Adipocyte (in vitro differentiated cells): Measurements from ENCODE around the gene HMGN1.

ENCODE experiments used
- DNase-seq: peaks from one replicate; pipeline ENCODE4 v3.0.0-alpha.2; 2015; ENCODE audit warnings: low read depth
- H3K27me3 ChIP-seq: replicated peaks from 2 replicates; pipeline ENCODE4 v1.7.0; 2013; ENCODE audit warnings: mild to moderate bottlenecking, low read length, moderate library complexity; ENCODE audit not compliant: control insufficient read depth, insufficient read depth
- H3K36me3 ChIP-seq: 2 replicates; pipeline ENCODE4 v1.7.0; 2013; ENCODE audit warnings: low read length, mild to moderate bottlenecking, moderate library complexity; ENCODE audit not compliant: control insufficient read depth, insufficient read depth, severe bottlenecking
- H3K4me1 ChIP-seq: 2 replicates; pipeline ENCODE4 v1.7.0; 2013; ENCODE audit warnings: mild to moderate bottlenecking, low read length, moderate library complexity; ENCODE audit not compliant: control insufficient read depth, insufficient read depth
- H3K4me3 ChIP-seq: 2 replicates; pipeline ENCODE4 v1.7.0; 2013; ENCODE audit warnings: mild to moderate bottlenecking, low read length, moderate library complexity
- H3K9ac ChIP-seq: 2 replicates; pipeline ENCODE4 v1.7.0; 2013; ENCODE audit warnings: mild to moderate bottlenecking, low read length, moderate library complexity
- H3K9me3 ChIP-seq: 2 replicates; pipeline ENCODE4 v1.7.0; 2013; ENCODE audit warnings: mild to moderate bottlenecking, low read length, moderate library complexity; ENCODE audit not compliant: control insufficient read depth

HMGN1 gene

DNA sequence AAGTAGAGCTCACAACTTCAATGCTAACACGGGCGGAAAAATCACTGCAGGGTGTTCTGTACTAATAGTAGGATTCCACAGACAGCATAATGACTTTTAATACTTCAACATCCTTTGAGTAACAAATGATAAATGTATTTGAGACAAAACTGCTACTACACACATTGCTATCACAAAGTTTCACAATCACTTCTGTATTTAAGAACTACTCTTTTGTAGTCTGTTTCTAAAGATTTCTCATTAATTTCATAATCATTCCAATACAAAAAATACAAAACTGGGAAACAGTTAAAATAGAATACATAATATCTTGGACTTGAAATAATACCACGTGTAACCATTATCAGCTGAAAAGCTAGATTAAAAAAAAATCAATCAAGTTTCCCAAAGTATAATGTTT lies 2.7 kb downstream of the HMGN1 start:
- no peaks in the 10 kb centered on the region for H3K9me3 ChIP-seq
- peaks cover 22% of the 10 kb centered on the region for H3K4me1 ChIP-seq
- peak; percentile 24 for DNase-seq
- no peak overlapping the region for H3K9ac ChIP-seq
- H3K36me3 ChIP-seq: peaks cover 45% of the 10 kb centered on the region
- H3K27me3 ChIP-seq: no peaks in the 10 kb centered on the region
- H3K4me3 ChIP-seq: peak overlapping the region; percentile 96

DNA sequence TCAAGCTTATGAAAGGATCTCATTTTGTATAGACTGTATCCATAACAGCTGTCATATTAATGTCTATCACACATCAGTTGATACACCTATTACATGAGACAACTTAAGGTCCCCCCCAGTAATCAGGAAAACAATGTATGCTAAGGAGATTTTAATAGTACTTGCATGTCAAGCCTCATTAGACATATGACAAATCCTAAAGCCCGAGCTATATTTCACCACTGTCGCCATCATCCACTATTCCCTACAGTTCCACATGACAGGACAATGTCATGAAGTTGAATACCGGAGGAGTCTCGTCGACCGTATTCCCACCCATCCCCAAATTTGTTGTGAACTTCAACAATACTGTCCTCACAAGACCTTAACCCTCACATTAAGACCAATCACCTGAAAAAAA lies 3.4 kb downstream of the HMGN1 start:
- Histone ChIP-seq H3K9ac (no peak overlapping the region), H3K9me3 (no peaks in the 10 kb centered on the region), H3K27me3 (no peaks in the 10 kb centered on the region), H3K36me3 (peaks cover 49% of the 10 kb centered on the region), H3K4me3 (no peak overlapping the region), H3K4me1 (peaks cover 22% of the 10 kb centered on the region)
- DNase-seq: no peak

GRCh38 chr21:39344848-39345247 lies 4.0 kb downstream of the HMGN1 start:
- Histone ChIP-seq H3K4me1 (peaks cover 22% of the 10 kb centered on the region), H3K4me3 (no peak overlapping the region), H3K36me3 (peaks cover 49% of the 10 kb centered on the region), H3K9me3 (no peaks in the 10 kb centered on the region), H3K27me3 (no peaks in the 10 kb centered on the region), H3K9ac (no peak overlapping the region)
- no peak for DNase-seq

- no peak overlapping the region for H3K4me3 ChIP-seq
- H3K9me3 ChIP-seq: no peaks in the 10 kb centered on the region
- no peak overlapping the region for H3K9ac ChIP-seq
- H3K27me3 ChIP-seq: no peaks in the 10 kb centered on the region
- H3K36me3 ChIP-seq: peaks cover 46% of the 10 kb centered on the region
- H3K4me1 ChIP-seq: peaks cover 9% of the 10 kb centered on the region
- no peak for DNase-seq
These were observed 7.5 kb downstream of the HMGN1 start for GRCh38 chr21:39341249-39341923.

DNA sequence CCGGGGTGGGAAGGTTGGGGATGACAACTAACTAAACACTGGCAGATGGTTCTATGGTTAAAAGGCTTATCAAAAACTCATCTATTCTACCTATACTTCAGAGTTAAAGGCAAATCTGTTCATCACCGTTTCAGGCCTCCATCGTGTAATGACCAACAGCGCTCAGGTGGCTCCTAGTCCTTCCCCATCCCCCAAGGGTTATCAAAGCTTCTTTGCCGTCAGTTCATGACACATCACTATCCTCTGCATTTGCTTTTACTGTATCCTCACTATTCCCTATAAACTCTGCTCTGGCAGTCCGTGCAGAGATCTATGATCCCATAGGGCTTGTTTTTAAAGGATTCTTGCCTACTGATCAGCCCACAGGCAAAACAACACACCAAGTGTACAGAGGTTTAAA lies 8.2 kb downstream of the HMGN1 start:
- no peak overlapping the region for H3K9ac ChIP-seq
- peaks cover 2% of the 10 kb centered on the region for H3K4me1 ChIP-seq
- no peak for DNase-seq
- H3K4me3 ChIP-seq: no peak overlapping the region
- no peaks in the 10 kb centered on the region for H3K9me3 ChIP-seq
- H3K27me3 ChIP-seq: no peaks in the 10 kb centered on the region
- peaks cover 41% of the 10 kb centered on the region for H3K36me3 ChIP-seq

DNA sequence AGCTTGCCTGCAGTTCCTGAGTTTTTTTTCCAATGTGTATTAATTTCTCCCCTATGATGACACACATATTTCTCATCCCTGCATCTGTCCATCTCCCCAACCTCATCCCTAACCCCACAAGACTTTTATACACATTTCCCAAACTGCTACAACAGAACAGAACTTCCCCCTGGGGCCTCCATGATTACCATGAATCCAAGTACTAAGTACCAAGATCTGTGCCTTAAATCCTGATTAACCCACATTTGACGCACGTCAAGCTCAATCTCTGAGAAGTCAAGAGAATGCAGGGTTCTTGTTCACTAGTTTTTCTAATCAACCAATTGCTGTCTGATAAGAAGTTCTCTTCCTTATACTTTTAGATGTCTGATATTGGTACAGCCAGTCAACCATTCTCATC lies 9.7 kb downstream of the HMGN1 start:
- Histone ChIP-seq H3K9me3 (no peaks in the 10 kb centered on the region), H3K36me3 (peaks cover 27% of the 10 kb centered on the region), H3K27me3 (no peaks in the 10 kb centered on the region), H3K4me3 (no peak overlapping the region), H3K4me1 (no peaks in the 10 kb centered on the region), H3K9ac (no peak overlapping the region)
- no peak for DNase-seq

- Histone ChIP-seq H3K4me3 (no peak overlapping the region), H3K36me3 (peaks cover 7% of the 10 kb centered on the region), H3K9me3 (no peaks in the 10 kb centered on the region), H3K27me3 (no peaks in the 10 kb centered on the region), H3K4me1 (no peaks in the 10 kb centered on the region), H3K9ac (no peak overlapping the region)
- no peak for DNase-seq
These were observed 12.4 kb downstream of the HMGN1 start for GRCh38 chr21:39336457-39337008.

- H3K36me3 ChIP-seq: no peaks in the 10 kb centered on the region
- no peak overlapping the region for H3K4me3 ChIP-seq
- no peaks in the 10 kb centered on the region for H3K9me3 ChIP-seq
- no peak for DNase-seq
- H3K27me3 ChIP-seq: no peaks in the 10 kb centered on the region
- no peaks in the 10 kb centered on the region for H3K4me1 ChIP-seq
- no peak overlapping the region for H3K9ac ChIP-seq
These were observed 14.3 kb downstream of the HMGN1 start for GRCh38 chr21:39334611-39335010.

- no peaks in the 10 kb centered on the region for H3K27me3 ChIP-seq
- DNase-seq: no peak
- no peaks in the 10 kb centered on the region for H3K9me3 ChIP-seq
These were observed 16.7 kb downstream of the HMGN1 start for GRCh38 chr21:39332175-39332574.

DNA sequence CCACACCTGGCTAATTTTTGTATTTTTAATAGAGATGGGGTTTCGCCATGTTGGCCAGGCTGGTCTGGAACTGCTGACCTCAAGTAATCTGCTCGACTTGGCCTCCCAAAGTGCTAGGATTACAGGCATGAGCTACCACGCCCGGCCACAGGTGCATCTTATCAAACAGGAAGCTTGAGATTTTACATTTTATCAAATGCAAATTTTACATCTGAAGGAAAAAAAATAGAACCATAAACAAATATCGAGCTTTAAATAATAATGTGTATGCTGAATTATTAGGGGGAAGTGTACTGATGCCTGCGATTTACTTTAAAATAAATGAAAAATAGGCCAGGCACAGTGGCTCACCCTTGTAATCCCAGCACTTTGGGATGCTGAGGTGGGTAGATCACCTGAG lies 18.9 kb downstream of the HMGN1 start:
- no peaks in the 10 kb centered on the region for H3K36me3 ChIP-seq
- H3K9me3 ChIP-seq: no peaks in the 10 kb centered on the region
- no peak for DNase-seq
- H3K4me1 ChIP-seq: no peaks in the 10 kb centered on the region
- H3K9ac ChIP-seq: no peak overlapping the region
- H3K4me3 ChIP-seq: no peak overlapping the region
- no peaks in the 10 kb centered on the region for H3K27me3 ChIP-seq

More at GRCh38 chr21:39332175-39332574, 16.7 kb downstream of the HMGN1 start:
- Histone ChIP-seq H3K4me1 (no peaks in the 10 kb centered on the region), H3K9ac (no peak overlapping the region), H3K4me3 (no peak overlapping the region), H3K36me3 (no peaks in the 10 kb centered on the region)

DNA sequence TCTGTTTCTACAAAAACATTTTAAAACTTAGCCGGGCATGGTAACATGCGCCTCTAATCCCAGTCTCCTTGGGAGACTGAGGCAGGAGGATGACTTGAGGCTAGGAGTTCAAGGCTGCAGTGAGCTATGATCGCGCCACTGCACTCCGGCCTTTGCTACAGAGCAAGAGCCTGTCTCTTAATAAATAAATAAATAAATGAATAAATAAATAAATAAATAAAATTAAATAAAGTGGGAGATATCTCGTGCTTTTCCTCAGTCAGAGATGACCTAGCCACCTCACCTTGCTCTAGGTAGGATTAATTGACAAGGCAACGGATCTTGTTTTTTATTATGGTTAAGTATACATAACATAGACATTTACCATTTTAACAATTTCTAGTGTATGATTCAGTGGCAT lies 21.2 kb downstream of the HMGN1 start:
- Histone ChIP-seq H3K36me3 (no peaks in the 10 kb centered on the region), H3K9me3 (no peaks in the 10 kb centered on the region), H3K4me1 (no peaks in the 10 kb centered on the region), H3K4me3 (no peak overlapping the region), H3K27me3 (no peaks in the 10 kb centered on the region), H3K9ac (no peak overlapping the region)
- no peak for DNase-seq
